HG03039 (cell line): Measurements from ENCODE around the gene VSNL1.

ENCODE experiments used
- ATAC-seq: cut with Tn5 transposase; IDR thresholded peaks from one replicate; pipeline ENCODE4 v1.9.1; 2021; ENCODE audit warnings: mild to moderate bottlenecking, moderate library complexity; ENCODE audit not compliant: unreplicated experiment

The VSNL1 gene

GRCh38 chr2:17607379-17607778, 66.9 kb downstream of the VSNL1 start:
- ATAC-seq: no peak

DNA sequence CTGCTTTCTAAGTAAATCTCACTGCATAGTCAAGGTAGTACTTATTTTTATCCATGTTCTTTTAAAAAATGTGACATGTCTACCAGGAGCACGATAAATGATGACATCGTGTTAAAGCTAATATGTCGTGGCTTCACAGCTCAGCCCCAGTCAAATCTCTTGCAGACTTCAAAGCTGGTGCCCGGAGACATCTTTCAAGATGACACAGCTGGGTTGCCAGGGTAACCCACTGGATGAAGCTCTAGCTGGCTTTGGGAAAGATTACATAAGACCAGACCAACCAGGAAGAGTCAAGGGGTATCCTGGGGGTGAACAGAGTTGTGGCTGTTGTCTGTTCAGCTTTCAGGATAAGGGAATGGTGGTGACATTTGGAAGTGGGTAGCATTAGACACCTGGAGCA, 67.8 kb downstream of the VSNL1 start:
- no peak for ATAC-seq

DNA sequence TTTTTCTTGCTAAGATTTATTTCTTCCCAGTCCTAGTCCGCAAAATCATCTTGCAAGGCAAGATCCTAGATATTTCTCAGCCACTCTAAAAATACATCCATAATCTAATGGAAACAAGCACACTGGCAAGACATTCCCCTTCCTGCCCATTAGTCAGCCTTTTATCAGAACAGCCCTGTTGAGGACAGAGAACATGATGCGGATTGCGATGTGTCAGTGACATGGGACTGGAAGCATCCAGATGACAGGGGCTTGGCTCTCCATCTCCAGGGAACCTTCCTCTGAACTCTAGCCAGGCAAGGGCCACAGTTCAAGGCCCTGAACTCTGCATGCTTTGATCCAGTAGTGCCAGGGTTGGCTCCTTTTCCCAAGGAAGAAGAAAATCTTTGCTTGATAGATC, 70.0 kb downstream of the VSNL1 start:
- no peak for ATAC-seq

DNA sequence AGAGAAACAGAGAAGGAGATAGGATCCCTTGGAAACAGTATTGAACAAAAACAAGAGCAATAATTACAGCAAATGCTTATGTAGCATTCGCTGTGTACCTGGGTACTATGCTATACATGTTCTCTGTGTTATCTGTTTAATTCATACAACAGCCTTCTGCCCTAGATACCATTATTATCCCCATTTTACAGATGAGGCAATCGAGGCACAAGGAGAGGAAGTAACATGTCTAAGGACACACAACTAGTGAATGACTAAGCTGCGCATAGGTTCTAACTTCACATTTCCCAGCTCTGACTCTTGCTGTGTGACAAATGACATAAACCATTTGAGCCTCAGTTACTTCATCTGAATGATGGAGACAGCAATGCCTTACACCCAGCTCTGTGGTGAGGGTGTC, 70.5 kb downstream of the VSNL1 start:
- no peak for ATAC-seq

GRCh38 chr2:17614174-17614930, 73.9 kb downstream of the VSNL1 start:
- no peak for ATAC-seq

DNA sequence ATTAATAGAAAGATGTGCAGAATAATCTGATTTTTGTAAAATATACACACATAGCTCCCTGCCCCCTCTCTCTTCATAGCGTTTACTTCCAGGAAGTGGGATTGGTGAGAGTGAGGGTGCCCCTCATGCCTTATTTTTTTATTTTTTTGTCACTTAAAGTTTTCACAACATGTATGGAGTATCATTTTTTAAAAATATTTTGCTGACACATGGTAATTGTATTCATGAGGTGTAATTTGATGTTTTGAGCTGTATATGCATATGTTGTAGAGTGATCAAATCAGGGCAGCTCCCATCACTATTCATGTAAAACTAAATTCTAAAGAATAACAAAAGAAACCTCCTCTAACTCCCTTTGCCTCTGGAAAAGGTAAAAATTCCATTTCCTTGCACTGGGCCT, 74.7 kb downstream of the VSNL1 start:
- ATAC-seq: no peak

DNA sequence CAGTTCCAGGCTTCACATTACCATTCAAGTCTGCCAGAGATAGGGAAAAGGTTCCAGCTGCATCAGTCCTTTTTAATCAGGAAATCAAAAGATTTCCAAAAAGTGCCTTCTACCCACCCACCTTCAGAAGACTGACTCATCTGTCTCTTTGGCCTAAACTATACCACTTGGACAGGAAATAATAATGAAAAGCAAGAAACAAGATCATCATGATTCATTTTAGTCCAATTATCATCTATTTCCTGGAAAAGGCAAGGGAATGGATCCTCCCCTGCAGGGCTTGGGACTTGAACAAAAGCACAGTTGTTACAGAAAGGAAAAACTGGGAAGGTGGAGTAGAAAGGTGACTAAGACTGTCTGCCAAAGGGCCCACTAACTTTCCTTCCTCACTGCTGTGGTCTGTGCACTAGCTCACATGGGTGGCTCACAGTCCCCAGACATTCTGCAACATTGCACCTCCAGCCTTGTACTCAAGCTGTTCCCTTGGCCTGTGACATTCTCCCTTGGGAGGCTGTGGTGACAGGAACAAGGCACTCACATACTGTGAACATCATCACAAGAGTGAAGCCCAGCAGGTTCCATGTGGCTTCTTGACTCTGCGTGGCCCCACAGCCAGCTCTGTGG, 75.3 kb downstream of the VSNL1 start:
- ATAC-seq: no peak

- ATAC-seq: no peak
These were observed 75.9 kb downstream of the VSNL1 start for GRCh38 chr2:17616405-17616804.

DNA sequence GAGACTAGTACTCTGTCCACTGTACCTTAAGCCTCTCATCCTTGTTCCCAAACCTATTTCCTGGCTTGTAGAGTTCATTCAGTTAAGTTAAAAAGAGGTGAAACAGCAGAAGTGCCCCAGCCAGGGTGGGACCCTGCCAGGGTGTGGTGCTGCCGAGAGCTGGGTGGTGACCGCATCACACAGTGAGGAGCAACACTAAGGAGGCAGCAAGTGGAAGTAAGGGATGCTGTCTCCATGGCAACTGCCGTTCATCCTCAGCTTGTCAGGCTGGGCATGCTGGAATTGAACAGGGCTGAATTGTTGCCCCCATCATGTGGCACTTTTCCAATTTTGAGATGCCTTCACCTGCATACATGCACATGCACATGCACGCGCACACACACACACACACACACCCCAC, 77.0 kb downstream of the VSNL1 start:
- no peak for ATAC-seq

DNA sequence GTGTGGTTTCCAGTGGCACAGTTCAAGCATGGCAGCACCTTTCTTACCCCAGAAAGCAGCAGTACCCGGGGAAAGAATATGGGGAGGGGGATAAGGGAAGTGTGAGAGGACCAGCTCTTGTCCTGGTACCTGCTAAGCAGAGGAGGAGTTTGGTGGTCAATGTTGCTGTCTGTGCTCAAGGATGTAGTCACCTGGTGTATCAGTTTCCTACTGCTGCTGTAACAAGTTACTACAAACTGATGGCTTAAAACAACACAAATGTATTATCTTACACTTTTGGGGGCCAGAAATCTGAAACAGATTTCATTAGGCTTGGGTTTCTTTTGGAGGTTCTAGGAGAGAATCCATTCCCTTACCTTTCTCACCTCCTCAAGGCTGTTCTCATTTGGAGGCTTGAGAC, 77.5 kb downstream of the VSNL1 start:
- ATAC-seq: no peak

DNA sequence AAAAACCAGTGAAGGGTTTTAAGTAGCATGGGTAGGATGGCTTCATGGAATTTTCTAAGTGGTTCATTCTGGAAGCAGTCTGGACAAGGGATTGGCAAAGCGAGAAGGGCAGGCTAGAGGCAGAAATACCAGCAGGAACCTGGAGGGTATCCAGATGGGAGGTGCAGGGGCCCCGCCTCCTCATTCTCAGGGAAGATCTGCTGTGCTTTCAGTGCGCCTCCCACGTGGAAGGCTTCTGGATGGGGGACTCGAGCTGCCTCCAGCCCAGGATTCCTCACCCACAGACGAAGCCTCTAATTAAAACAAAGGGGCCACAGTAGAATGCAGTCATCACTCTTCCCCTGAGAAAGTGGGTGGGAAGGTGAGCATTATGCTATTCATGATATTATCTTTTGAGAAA, 79.8 kb downstream of the VSNL1 start:
- ATAC-seq: no peak

GRCh38 chr2:17620841-17621240, 80.3 kb downstream of the VSNL1 start:
- ATAC-seq: no peak

- no peak for ATAC-seq
These were observed 81.3 kb downstream of the VSNL1 start for GRCh38 chr2:17621781-17622180.

DNA sequence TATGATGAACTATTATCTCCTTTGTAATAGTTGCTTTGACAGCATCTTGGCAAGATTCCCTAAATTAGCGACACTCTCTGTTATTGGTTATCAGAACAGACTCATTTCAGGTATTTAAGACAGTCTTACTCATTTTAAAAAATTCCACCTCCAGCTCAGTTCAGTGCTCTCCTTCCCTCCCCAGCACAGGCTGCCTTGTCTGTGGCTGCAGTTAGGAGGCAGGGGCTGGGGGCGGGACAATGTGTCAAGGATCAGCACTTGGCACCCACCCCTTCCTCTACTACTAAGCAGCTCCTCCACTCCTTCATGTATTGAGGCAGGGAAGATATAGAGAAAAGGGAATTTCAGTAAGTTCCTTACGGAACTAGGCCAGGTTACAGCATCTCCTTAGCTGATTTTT, 85.0 kb downstream of the VSNL1 start:
- no peak for ATAC-seq

DNA sequence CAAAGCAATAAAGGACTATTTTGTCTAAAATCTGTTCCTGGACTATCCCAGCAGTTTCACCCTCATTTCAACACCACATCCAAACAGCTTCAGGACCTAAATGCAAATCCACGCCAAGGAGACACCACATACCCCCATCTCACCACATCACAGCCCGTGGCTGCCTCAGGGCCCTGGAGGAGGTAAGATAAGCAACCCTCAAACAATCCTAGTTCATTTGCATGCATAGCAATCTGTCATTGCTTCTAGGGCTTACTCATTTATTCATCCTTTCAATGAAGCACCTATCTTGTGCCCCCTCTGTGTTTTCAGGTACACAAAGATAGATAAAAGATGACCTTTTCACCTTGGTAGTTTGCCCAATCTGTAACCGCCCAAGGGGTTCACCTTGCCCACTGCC, 86.5 kb downstream of the VSNL1 start:
- ATAC-seq: no peak

DNA sequence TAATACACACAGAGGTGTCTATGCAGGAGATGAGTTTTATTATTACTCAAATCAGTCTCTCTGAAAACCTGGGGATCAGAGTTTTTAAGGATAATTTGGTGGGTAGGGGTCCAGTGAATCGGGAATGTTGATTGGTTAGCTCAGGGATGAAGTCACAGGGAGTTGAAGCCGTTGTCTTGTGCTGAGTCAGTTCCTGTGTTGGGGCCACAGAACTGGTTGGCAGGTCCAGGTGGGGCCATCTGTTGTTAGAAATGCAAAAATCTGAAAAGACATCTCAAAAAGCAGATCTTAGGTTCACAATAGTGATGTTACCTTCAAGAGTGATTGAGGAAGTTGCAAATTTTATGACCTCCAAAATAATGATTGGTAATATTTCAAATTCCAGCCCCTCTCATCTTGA, 86.9 kb downstream of the VSNL1 start:
- no peak for ATAC-seq

DNA sequence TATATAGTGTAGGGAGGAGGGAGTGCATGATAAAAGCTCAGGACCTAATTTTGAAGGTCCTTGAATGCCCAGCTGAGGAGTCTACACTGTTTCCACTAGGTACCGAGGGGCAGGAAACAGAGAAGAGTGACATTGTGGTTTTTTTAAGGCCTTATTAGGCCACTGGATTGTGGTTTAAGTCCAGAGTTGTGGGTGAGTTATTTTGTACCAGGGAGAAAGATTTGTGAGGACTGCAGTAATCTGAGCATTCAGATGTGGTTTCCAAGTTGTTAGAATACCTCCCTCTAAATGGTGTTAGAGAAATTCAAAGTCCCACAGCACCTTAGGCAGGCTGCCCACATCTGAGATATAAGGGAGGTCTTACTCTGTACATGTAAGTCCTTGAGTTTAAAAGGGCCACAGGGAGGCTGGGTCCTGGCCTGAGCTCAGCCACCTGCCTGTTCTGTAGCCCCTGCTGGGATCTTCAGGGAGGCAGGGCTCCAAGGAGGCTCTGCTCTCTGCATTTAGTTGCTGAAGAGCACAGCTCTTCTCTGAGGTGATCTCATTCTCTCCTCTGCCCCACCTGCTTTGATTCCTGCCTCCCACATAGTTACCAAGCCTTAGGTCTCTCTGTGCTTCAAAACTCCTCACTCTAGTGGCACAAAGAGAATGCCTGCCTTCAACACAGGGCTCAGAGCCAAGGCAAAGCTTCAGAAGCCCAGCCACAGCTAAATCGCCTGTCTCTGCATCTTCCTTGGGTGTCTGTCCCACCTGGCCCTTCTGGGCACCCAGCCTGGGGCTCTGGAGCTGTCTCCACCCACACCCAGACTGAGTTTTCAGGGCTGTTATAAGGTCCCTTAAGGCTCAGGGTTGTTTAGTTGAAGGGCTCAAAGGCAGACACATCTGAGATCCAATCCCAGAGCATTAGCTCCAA, 88.1 kb downstream of the VSNL1 start:
- ATAC-seq: no peak

DNA sequence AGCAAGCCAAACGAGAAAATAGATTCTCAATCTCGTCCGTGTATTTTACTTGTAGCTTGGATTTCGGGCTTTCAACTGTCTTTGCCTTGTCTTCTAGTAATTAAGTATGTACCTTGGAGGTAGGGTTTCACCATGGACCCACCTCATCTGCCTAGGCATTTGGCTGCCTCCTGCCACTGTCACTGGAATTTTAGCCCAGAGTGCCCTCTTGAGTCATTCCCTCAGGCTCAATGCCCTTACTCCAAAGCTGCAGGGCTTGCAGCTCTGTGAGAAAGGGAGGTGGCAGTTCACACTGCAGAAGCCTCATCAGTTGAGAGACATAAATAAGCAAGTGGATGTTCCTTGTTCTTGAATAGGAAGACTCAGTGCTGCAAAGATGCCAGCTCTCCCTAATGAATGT, 89.6 kb downstream of the VSNL1 start:
- ATAC-seq: no peak

DNA sequence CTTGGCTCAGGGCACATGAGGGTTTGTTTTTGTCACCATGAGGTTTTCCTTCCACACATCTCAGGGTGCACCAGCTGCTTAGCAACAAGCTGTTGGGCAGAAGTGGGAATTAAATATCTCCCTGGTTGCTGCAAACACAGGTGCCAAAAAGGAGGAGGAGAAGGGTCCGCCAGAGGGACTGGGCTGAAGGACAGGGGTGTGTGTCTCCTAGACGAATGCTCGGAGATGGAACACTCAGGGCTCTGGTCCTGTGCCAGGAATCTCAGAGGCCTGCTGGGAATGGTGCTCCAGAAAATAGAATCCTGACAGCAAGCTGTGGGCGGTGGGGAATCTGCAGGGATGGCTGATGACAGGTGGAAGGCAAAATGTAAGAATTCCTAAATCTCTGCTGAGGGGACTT, 94.5 kb downstream of the VSNL1 start:
- no peak for ATAC-seq

- no peak for ATAC-seq
These were observed 95.8 kb downstream of the VSNL1 start for GRCh38 chr2:17636257-17636656.

GRCh38 chr2:17637131-17637906, 96.8 kb downstream of the VSNL1 start:
- ATAC-seq: no peak
